Osteoblast (primary cell): ENCODE data around the gene AFF3. TPM values are rescaled to one million over a fixed set of nuclear protein-coding genes. Genes with fewer than 3 reads are reported as not detected.

ENCODE experiments used
- DNase-seq: peaks from one replicate; pipeline ENCODE4 v3.0.0; 2011; ENCODE audit warnings: low spot score, mixed read lengths; ENCODE audit not compliant: insufficient read length; ENCODE audit errors: missing footprints
- H2AFZ ChIP-seq: 2 replicates; pipeline ENCODE4 v1.6.0; 2011; ENCODE audit warnings: mild to moderate bottlenecking, low read length
- H3K27ac ChIP-seq: 2 replicates; pipeline ENCODE4 v1.5.1; 2011; ENCODE audit warnings: mild to moderate bottlenecking, low read depth, low read length, moderate library complexity
- H3K27me3 ChIP-seq: 2 replicates; pipeline ENCODE4 v1.6.0; 2012; ENCODE audit warnings: mild to moderate bottlenecking, control low read depth, inconsistent platforms, low read length, moderate library complexity; ENCODE audit not compliant: insufficient read depth
- H3K36me3 ChIP-seq: 2 replicates; pipeline ENCODE4 v1.5.1; 2011; ENCODE audit warnings: mild to moderate bottlenecking, low read length, control low read depth, moderate library complexity; ENCODE audit not compliant: insufficient read depth
- H3K4me1 ChIP-seq: 2 replicates; pipeline ENCODE4 v1.5.1; 2011; ENCODE audit warnings: mild to moderate bottlenecking, low read length, control low read depth, moderate library complexity; ENCODE audit not compliant: insufficient read depth
- H3K4me2 ChIP-seq: 2 replicates; pipeline ENCODE4 v1.6.0; 2011; ENCODE audit warnings: mild to moderate bottlenecking, low read length; ENCODE audit not compliant: insufficient read depth
- H3K4me3 ChIP-seq: fragments of 200-600 bp; sonication (generic); 3 replicates; pipeline ENCODE4 v1.5.1; 2012; ENCODE audit warnings: mild to moderate bottlenecking, low read length, inconsistent platforms; ENCODE audit not compliant: insufficient read depth
- H3K79me2 ChIP-seq: 2 replicates; pipeline ENCODE4 v1.6.0; 2012; ENCODE audit warnings: mild to moderate bottlenecking, low read length, control low read depth, inconsistent platforms; ENCODE audit not compliant: insufficient read depth
- H3K9me3 ChIP-seq: 2 replicates; pipeline ENCODE4 v1.5.1; 2011; ENCODE audit warnings: low read depth, low read length, control low read depth
- H4K20me1 ChIP-seq: 2 replicates; pipeline ENCODE4 v1.6.0; 2012; ENCODE audit warnings: mild to moderate bottlenecking, low read length, control low read depth; ENCODE audit not compliant: insufficient read depth
- CTCF ChIP-seq: IDR thresholded peaks from 2 replicates; pipeline ENCODE4 v1.5.1; 2011; ENCODE audit warnings: mild to moderate bottlenecking, low read depth, low read length, moderate library complexity; ENCODE audit errors: extremely low read depth
- total RNA-seq: library from RNA; depleted of rRNA; stranded (reverse); fragments of >200 nt; gene quantifications from 2 replicates; pipeline ENCODE4 v1.2.3, GENCODE V29; 2012

Gene AFF3
- total RNA-seq, 1 donor: 4.3 TPM

DNA sequence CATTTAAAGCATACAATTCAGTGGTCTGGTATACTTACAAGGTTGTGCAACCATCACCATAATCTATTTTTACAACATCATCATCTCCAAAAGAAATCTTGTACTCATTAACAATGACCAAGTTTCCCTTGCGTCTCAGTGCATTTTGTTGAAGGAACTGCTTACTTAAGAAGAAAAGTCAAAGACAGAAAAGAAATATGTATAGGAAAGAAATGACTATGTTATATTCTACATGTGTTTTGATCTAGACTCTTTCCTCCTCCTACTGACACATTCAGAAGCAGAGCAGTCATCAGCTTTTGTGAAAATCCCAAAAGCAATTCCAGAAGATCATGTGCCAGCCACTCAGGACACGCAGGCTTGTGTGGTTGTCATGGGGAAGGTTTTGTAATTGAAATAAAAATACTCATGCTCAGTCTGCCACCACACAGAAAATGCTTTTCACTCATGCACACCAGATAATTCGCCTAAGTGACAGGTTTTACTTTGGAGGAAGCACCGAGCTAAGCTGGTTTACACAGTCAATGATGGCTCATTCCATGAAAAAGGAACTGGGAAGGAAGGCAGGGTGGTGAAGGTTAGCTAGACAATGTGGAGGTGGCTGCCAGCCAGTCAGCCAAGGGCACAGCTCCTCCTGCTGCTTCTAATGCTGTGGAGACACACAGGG, 494.1 kb downstream of the AFF3 start:
- H3K27me3 ChIP-seq: peaks cover 3% of the 10 kb centered on the region
- peaks cover 22% of the 10 kb centered on the region for H3K4me1 ChIP-seq
- no peaks in the 10 kb centered on the region for H4K20me1 ChIP-seq
- no peak overlapping the region for H3K4me3 ChIP-seq
- H3K9me3 ChIP-seq: no peaks in the 10 kb centered on the region
- H3K36me3 ChIP-seq: no peaks in the 10 kb centered on the region
- peak overlapping the region; percentile 33 for H2AFZ ChIP-seq
- peak; percentile 5 for TF ChIP-seq CTCF
- H3K4me2 ChIP-seq: peak overlapping the region; percentile 64
- DNase-seq: peak; percentile 77
- H3K27ac ChIP-seq: peak overlapping the region; percentile 69
- no peaks in the 10 kb centered on the region for H3K79me2 ChIP-seq

DNA sequence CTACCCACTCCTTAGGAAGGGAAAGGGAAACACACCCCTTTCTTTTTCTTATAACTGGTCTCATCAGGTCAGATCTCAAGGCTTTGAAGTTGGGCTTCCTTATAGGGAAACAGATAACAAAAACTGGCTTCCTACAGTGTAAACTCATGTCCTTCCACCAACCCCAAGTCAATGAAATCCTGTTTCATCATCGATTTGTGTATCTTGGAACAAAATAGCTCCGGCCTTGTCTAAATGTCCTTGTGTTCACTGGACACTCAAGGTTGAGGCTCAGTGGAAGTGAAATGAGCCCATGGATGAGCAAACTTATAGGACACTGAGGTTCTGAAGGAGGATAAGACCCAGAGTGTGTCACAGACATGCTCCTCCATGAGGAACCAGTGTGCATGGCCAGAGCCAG, 496.4 kb downstream of the AFF3 start:
- Histone ChIP-seq H3K4me2 (no peak overlapping the region), H2AFZ (no peak overlapping the region), H3K27me3 (peaks cover 3% of the 10 kb centered on the region), H3K27ac (no peak overlapping the region), H3K4me1 (peaks cover 17% of the 10 kb centered on the region), H3K9me3 (no peaks in the 10 kb centered on the region), H4K20me1 (no peaks in the 10 kb centered on the region), H3K4me3 (no peak overlapping the region), H3K36me3 (no peaks in the 10 kb centered on the region), H3K79me2 (no peaks in the 10 kb centered on the region)
- no peak for TF ChIP-seq CTCF
- DNase-seq: no peak

- Histone ChIP-seq H3K4me1 (peaks cover 17% of the 10 kb centered on the region), H3K9me3 (no peaks in the 10 kb centered on the region), H3K27ac (no peak overlapping the region), H3K79me2 (no peaks in the 10 kb centered on the region), H3K4me2 (no peak overlapping the region), H4K20me1 (no peaks in the 10 kb centered on the region), H3K27me3 (no peaks in the 10 kb centered on the region), H2AFZ (no peak overlapping the region), H3K36me3 (no peaks in the 10 kb centered on the region), H3K4me3 (no peak overlapping the region)
- peak; percentile 87 for DNase-seq
- TF ChIP-seq CTCF: no peak
These were observed 498.0 kb downstream of the AFF3 start for GRCh38 chr2:99644419-99644787.

DNA sequence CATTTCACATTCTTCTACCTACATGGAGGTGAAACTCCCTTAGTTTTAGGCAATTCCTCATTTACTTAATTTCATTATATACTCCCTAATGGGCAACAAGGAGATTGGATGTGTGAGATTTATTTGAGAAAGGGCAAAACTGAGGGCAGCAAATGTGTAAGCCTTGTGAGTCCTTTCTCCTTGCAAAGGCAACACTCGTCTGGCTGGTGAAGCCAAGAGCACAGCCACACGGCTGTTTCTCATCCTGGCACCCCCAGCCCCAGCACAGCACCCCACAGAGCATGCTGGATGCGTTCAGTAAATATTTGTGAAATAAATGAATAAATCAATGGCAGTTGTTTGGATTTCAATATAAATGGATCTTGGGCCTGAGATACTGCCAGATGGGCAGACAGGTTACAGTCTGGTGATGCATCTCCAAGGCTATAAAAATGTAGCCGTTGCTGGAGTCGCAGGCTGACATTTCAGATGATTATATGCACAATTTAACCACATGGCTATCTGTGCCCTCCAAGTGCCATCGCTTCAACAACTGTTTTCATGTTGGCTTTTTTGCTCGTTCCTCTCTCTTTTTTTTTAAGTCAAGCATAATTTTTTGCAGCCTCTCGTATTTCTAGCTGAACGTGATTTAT, 498.5 kb downstream of the AFF3 start:
- H3K4me2 ChIP-seq: no peak overlapping the region
- H3K27me3 ChIP-seq: no peaks in the 10 kb centered on the region
- TF ChIP-seq CTCF: no peak
- H3K79me2 ChIP-seq: no peaks in the 10 kb centered on the region
- H3K27ac ChIP-seq: no peak overlapping the region
- H2AFZ ChIP-seq: no peak overlapping the region
- no peaks in the 10 kb centered on the region for H3K9me3 ChIP-seq
- H3K4me3 ChIP-seq: no peak overlapping the region
- H4K20me1 ChIP-seq: no peaks in the 10 kb centered on the region
- DNase-seq: no peak
- no peaks in the 10 kb centered on the region for H3K36me3 ChIP-seq
- peaks cover 16% of the 10 kb centered on the region for H3K4me1 ChIP-seq
